HG03460 (cell line): Measurements from ENCODE around the gene THSD4.
"Not testable (repeated sequence)": the region's sequence is repeated elsewhere in the genome, so short reads cannot be mapped to it uniquely, and the experiment has no call there.

ENCODE experiments used
- ATAC-seq: cut with Tn5 transposase; IDR thresholded peaks from one replicate; pipeline ENCODE4 v1.9.1; 2021; ENCODE audit not compliant: unreplicated experiment

Gene THSD4

DNA sequence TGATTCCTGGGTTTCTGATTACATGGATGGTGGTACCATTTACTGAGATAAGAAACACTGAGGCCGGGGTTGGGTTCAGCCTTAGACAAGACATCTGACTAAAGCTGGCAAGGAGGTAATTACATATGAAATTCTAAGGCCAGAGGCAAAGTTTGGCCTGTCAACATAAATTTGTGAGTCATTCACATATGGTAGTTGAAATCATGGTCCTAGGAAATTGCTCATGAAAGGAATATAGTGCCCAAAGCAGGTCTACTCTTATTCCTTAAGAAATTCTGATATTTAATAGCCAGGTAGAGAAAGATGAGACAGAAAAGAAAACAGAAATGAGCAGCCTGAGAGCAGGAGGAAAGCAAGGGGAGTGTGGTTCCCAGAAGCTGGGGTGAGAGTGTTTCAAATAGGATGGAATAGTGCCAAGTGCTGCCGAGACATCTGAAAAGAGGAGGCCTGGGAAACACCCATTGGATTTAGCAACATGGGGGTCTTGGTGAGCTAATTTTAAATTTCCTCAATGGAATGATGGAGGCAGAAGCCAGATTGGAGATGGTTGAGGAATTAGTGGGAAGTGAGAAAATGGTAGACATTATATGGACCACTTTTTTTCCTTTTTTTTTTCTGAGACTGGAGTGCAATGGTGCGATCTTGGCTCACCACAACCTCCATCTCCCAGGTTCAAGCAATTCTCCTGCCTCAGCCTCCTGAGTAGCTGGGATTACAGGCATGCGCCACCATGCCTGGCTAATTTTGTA, 610.1 kb downstream of the THSD4 start:
- ATAC-seq = not testable (repeated sequence)

DNA sequence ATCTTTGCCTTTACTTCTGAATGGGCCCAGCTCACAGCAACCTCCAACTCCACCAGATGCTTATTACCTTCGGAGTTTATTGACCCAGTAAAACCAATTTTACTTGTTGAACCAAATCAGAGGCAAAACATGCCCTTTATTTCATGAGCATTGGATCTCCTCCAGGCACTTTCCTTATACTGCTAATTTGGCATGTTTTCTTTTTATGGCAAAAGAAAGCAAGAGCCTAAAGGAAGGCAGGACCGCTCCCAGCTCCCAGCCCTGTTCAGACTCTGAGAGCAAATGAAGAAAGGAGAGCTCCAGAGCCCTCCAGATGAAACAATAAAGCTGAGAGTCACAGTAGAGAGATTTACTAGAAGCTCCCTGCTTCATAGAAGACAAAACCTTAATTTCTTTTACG, 613.6 kb downstream of the THSD4 start:
- ATAC-seq = no peak

- ATAC-seq = no peak
Measured at GRCh38 chr15:71729319-71729718, 614.0 kb downstream of the THSD4 start.

- no peak for ATAC-seq
Measured at GRCh38 chr15:71730277-71731144, 615.2 kb downstream of the THSD4 start.

GRCh38 chr15:71732636-71733035, 617.4 kb downstream of the THSD4 start:
- ATAC-seq = no peak

- ATAC-seq = no peak
Measured at GRCh38 chr15:71733122-71733521, 617.9 kb downstream of the THSD4 start.

DNA sequence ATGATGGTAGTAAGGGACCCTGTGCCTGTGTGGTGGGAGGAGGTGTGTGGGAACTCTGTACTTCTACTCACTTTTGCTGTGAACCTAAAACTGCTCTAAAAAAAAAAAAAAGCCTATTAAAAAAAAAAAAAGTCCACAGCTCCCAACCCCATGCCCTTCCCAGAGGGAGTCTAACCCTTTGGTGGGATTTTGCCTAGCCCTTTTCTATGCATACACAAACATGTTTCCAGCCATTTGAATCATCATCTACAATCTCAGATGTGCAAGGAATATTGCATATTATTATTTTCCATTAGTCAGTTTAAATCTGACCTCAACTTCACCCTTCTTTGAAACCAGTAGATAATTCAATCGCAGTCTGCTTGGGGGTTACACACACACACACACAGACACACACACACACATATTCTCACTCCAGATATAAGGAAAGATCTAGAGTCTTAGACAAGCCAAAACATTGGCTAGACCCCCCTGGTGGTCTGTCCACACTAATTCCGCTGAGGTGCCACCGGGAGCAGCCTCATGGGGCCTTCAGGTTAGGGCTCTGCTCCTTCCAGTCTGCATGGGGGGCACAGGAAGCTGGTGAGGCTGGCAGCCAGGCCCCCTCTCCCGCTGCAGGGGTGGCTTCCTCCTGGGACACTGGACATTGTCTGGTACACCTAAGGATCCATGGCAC, 619.6 kb downstream of the THSD4 start:
- no peak for ATAC-seq

- no peak for ATAC-seq
Measured at GRCh38 chr15:71735385-71735757, 620.1 kb downstream of the THSD4 start.

DNA sequence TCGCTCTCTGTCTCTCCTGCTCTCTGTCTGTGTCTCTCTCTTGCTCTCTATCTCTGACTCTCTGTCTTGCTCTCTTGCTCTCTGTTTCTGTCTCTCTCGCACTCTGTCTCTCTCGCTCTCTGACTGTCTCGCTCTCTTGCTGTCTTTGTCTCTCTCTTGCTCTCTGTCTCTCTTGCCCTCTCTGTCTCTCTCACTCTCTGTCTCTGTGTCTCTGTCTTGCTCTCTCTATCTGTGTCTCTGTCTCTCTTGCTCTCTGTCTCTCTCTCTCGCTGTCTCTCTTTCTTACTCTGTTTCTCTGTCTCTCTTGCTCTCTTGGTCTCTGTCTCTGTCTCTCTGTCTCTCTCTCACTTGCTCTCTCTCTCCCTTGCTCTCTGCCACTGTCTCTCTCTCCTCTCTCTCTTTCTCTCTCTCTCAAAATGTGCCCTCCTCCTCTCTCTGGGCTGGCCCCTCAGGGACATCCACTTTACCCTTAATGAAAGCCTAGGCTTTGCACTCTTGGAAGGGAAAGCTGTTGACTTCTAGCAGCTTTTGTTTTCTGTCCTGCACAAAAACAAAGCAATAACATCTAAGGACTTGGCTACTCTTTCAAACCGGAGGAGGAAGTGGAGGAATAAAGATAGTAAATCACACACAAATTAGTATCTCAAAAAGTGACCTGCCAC, 621.1 kb downstream of the THSD4 start:
- ATAC-seq = no peak

- no peak for ATAC-seq
Measured at GRCh38 chr15:71737761-71738160, 622.5 kb downstream of the THSD4 start.

DNA sequence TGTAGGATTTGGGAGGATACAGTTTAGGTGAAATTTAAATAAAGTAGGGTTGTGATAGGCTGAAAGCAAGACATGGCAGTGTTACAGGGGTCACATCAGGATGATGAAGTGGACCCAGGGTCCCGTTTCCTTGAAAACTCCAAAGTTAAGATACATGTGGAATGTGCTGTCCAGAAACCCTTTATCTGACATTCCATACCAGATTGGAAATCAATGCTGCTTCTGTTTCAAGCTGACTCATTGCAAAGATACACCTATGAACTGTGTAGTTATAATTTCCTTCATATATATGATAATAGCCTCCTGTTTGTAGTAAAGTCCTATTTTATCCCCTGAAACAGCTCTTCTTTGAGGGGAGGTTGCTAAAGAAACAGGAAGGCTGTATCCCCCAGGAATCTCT, 624.1 kb downstream of the THSD4 start:
- ATAC-seq = no peak

GRCh38 chr15:71742964-71743363, 627.7 kb downstream of the THSD4 start:
- ATAC-seq = no peak

GRCh38 chr15:71743861-71744382, 628.7 kb downstream of the THSD4 start:
- no peak for ATAC-seq

DNA sequence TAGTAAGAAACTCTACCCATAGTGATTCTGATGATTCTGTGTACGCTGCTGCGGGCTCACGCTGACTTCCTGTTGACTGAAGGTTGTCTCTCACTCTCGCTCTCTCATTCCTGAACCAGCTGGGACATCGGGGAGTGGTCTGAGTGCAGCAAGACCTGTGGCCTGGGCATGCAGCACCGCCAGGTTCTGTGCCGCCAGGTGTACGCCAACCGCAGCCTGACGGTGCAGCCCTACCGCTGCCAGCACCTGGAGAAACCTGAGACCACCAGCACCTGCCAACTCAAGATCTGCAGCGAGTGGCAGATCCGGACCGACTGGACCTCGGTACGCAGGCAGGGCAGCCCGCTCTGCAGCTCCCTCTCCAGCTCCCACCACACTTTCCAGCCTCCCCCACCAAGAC, 631.4 kb downstream of the THSD4 start:
- no peak for ATAC-seq

DNA sequence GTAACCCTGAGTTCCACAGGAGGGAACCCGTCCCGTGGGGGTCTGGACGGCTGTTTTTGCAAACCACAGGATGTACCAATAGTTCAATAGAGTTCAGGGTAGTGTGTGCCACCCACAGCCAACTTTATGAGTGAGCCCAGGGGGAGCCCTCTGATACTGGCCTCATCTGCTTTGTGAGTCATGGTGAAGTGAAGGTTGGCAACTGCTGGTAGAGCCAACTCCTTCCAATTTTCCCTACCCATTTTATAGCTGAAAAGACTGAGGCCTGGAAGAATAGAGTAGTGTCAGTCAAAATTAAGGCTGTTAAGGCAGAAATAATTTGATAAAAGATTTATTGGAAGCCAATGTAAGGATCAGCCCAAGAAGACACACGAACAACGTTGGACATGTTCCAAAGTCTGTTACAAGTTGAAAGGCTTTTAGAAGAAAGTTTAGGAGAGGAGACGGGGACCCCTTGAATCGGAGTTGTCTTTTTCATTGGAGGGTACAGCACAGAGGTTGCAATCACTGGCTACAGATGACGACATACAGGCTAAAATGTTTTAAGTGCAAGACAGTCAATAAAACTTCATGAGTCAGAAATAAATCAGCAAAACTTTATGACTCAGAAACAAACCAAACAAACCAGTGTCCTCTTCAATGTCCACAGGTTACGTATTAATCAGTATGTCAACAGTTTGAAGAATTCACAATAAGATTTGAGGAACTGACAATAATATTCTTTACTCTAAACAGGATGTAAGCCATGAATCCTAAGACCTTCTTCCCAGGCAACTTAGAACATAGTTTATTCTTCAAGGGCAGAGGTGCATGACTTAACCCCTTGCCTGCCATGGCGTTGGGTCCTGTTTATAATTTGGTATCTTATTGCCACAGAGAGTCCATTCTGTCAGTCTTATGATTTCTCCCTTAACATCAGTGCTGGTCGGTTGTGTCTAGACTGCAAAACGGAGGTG, 632.1 kb downstream of the THSD4 start:
- no peak for ATAC-seq

DNA sequence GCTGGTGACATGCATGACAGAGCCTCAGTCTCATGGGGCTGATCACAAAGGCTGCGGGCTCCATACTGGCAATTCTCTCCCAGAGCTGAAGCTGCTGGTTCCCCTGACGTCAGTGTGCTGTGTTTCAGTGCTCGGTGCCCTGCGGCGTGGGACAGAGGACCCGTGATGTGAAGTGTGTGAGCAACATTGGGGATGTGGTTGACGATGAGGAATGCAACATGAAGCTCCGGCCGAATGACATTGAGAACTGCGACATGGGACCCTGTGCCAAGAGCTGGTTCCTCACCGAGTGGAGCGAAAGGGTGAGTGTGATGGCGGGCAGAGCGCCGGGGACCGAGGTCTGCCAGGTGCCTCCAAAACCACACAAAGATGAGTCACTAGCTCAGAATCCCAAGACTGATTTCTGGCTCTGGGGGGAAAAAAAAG, 633.0 kb downstream of the THSD4 start:
- ATAC-seq = no peak

- ATAC-seq = no peak
Measured at GRCh38 chr15:71749500-71749899, 634.2 kb downstream of the THSD4 start.

GRCh38 chr15:71752128-71752527, 636.9 kb downstream of the THSD4 start:
- no peak for ATAC-seq

- ATAC-seq = no peak
Measured at GRCh38 chr15:71752604-71753289, 637.5 kb downstream of the THSD4 start.
